GM21737 (cell line): Measurements from ENCODE around the gene B4GALT3.
A peak's percentile ranks its signal among the peaks of the same experiment; 100 is the strongest.

Experiments
- ATAC-seq: cut with Tn5 transposase; IDR thresholded peaks from one replicate; pipeline ENCODE4 v1.9.1; 2021; ENCODE audit warnings: mild to moderate bottlenecking, moderate library complexity; ENCODE audit not compliant: unreplicated experiment

The B4GALT3 gene

DNA sequence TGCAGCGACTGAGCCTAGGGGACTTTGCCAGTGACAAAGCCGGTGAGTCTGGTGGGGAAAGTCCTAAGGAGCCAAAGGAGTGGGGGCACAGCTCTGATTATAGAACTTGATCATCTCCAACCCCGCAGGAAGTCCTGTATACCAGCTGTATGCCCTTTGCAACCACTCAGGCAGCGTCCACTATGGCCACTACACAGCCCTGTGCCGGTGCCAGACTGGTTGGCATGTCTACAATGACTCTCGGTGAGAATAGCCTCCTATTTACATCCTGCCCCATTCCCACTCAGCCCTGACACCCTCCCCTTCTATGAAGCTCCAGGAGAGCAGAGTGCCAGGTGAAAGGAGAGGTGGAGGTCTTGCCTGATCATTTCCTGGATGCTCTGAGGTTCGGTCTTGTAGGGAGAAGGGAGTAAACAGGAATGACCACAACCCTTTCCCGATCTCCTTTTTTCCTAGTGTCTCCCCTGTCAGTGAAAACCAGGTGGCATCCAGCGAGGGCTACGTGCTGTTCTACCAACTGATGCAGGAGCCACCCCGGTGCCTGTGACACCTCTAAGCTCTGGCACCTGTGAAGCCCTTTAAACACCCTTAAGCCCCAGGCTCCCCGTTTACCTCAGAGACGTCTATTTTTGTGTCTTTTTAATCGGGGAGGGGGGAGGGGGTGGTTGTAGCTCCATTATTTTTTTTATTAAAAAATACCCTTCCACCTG is 12.3 kb downstream of the B4GALT3 start:
- no peak for ATAC-seq

DNA sequence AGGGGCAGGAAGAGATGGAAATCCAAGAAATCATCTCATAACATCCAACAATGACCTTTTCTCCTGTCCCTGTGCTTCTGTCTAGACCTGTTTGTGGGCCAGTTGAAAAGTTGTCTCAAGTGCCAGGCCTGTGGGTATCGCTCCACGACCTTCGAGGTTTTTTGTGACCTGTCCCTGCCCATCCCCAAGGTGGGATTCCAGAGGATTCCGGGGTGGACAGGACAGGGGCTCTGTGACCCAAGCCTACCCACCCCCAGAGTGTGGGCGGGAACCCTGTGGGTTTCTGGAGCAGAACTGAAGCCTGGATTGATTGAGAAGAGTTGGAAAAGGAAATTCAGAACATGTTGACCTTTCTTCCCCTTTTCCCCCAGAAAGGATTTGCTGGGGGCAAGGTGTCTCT is 13.5 kb downstream of the B4GALT3 start:
- no peak for ATAC-seq

DNA sequence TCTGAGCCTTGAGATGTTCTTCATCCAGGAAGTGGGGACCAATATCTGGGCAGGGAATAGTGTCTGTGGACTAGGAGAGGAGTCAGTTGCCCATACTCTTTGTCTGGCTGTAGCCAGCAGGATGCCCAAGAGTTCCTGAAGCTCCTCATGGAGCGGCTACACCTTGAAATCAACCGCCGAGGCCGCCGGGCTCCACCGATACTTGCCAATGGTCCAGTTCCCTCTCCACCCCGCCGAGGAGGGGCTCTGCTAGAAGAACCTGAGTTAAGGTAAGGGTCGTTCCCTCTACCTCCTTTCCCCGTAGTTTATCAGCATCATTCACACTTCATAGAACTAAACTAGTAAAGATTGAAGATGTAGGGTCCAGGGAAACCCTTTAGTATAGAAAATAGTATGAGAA is 14.5 kb downstream of the B4GALT3 start:
- no peak for ATAC-seq

DNA sequence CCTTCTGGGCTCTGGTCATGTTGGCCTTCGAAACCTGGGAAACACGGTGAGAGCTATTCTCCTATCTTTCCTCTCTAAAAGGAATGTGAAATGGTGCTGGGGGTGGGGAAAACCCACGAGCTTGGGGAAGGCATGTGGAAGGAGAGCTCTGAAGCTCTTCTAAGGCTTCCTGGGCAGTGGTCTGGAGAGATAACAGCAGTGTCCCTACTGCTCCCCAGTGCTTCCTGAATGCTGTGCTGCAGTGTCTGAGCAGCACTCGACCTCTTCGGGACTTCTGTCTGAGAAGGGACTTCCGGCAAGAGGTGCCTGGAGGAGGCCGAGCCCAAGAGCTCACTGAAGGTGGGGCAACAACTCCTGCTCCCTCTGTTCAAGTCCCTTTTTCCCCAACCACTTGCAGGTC is 15.3 kb downstream of the B4GALT3 start:
- ATAC-seq: no peak

DNA sequence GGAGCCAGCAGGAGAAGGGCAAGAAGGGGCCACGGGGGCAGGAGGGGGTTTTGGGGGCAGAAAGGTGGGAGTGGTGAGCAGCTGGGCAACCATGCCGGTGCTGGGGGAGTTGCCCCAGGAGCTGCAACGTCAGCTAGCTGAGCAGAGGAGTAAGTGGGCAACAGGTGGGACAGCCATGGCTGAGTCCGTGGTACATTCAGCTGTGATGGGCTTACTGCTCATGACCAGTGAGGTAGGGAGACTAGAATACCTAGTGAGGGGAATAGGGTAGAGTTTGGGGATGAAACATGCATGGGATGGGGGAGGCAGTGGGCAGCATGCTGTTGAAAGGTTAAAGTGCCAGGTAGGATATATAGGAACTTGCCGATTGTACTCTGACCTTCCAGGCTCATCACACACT is 15.7 kb downstream of the B4GALT3 start:
- no peak for ATAC-seq

DNA sequence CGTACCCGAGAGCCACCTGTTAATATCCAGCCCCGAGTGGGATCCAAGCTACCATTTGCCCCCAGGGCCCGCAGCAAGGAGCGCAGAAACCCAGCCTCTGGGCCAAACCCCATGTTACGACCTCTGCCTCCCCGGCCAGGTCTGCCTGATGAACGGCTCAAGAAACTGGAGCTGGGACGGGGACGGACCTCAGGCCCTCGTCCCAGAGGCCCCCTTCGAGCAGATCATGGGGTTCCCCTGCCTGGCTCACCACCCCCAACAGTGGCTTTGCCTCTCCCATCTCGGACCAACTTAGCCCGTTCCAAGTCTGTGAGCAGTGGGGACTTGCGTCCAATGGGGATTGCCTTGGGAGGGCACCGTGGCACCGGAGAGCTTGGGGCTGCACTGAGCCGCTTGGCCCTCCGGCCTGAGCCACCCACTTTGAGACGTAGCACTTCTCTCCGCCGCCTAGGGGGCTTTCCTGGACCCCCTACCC is 16.6 kb downstream of the B4GALT3 start:
- no peak for ATAC-seq

DNA sequence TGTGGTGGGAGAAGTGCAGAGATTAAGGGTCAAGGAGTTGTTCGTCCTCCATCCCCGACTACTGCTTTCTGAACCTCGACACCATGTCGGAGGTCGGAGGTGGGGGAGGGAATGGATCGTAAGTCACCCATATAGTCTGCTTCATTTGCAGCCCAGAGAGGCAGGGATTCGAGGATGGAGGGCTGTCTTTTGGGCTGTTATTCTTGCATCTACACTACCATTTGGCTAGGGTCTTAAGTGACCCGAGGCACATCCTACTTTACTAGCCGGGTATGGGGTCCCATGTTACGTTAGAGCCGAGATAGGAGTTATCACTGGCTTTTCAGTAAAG is 17.4 kb downstream of the B4GALT3 start:
- ATAC-seq: no peak

DNA sequence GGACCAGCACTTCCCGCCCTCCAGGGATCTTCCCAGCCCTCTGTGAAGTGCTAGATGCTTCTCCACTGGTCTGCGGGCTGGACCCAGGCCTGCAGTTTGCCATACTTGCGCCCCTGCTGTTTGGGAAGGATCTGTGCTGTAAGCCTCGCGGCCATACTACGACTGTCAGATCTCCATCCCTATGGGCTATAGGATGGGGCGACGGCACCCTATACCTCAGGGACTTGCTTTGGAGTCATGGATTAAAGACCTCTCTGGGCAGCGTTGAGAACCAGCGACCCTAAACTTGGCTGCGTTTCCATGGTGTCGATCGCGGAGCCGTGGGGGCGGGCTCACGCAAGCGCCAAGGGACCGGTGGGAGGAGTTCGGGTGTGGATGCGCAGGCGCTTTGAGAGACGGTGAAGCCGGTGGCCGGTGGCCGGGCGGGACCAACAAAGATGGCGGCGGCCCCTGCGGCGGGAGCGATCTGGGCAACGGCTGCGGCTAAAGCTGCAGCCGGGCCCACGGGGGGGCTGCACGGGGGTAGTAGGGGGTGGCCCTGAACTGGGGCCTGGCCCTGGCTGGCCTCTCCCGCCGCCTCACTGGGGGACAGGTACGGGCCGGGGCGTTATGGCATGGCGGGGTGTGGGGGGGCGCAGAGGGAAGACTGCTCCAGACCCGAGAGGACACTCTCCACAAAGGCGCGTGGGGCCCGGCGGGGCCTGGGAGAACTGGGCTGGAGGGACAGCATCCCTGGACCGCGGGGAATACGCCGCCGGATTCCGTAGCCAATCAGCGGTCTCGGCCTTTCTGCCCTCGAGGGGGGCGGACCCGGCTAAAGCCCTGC is 18.0 kb downstream of the B4GALT3 start, which contains the start of gene USP21:
Gene USP21 (plus strand): TSS at position 414 of the 826 bp plus-strand sequence. CDS start 1,141 bp downstream, outside the sequence.
- ATAC-seq: peak; percentile 69

DNA sequence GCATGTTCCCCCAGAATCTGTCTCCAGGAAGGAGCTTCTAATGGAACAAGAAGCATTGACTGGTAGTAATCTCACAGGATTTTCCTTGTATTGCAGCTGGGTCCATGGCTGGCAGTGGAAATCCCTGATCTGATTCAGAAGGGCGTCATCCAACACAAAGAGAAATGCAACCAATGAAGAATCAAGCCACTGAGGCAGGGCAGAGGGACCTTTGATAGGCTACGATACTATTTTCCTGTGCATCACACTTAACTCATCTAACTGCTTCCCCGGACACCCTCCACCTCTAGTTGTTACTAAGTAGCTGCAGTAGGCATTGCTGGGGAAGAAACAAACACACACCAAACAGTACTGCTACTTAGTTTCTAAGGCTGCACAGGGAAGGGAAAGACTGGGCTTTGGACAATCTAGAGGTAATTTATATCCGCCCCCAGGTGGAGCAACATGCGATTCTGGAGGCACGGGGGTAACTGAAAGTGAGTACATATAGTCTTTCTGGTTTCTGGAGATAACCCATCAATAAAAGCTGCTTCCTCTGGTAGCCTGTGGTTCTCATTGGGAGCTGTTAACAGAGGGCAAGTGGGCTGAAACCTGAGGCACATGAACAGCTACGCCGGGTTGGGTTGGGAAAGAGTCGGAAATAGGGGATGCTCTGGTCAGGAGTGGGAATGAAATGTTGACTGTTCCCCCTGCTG is 18.8 kb downstream of the B4GALT3 start:
- peak; percentile 6 for ATAC-seq

DNA sequence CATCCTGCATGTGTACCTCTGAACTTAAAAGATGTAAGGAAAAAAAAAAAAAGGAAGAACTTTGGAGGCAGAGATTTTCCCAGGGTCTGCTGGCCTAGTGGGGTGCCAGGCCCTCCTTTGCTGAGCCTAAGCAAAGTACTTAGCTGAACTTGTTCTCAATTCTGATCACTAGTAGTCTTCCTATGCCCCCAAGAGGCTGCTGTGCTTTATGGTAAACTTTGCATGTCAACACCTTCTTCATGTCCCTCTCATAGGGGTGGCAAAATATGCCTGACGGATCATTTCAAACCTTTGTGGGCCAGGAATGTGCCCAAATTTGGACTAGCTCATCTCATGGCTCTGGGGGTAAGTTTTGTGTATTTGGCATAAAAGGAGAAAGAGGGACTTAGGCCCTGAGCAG is 19.4 kb downstream of the B4GALT3 start:
- no peak for ATAC-seq

DNA sequence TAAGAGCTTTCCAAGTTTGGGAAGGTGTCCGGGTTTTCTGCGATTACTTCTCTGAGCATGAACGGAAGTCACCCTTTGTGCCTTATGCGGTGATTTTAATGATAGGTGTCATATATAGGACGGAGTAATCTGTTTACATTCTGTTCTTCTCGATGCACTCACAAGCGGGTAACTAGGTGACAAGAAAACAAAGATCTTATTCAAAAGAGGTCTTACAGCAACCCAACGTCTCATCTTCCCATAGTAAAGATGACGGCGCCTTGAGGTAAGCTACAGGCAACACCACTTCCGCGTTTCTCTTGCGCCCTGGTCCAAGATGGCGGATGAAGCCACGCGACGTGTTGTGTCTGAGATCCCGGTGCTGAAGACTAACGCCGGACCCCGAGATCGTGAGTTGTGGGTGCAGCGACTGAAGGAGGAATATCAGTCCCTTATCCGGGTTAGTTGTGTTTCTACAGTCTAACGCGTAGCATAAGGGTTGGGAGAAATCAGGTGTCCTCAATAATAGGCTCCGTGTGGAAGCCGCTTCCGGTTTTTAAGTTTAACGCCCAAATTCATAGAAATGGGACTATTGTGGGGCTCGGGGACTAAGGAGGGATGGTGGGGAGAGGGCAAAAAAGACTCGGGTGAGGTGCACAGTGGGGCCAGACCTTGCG is 23.5 kb downstream of the B4GALT3 start, which contains the start of gene UFC1:
Gene UFC1 (plus strand): TSS at position 297 of the 656 bp plus-strand sequence. CDS start 20 bp downstream, at position 317.
- ATAC-seq: peak; percentile 85

DNA sequence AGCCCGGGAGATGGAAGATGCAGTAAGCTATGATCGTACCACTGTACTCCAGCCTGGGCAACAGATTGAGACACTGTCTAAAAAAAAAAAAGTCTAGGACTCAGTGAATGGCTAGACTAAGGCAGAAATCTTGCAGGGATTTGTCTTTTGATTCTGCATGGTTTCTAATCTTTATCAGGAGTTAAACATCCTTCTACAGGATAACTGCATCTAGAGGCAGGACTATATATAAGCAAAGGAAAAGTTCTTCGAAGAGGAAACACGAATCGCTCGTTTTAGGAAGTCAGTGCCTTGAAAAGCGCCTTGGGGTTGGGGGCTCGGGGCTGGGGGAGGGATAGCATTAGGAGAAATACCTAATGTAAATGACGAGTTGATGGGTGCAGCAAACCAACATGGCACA is 24.1 kb downstream of the B4GALT3 start:
- no peak for ATAC-seq

DNA sequence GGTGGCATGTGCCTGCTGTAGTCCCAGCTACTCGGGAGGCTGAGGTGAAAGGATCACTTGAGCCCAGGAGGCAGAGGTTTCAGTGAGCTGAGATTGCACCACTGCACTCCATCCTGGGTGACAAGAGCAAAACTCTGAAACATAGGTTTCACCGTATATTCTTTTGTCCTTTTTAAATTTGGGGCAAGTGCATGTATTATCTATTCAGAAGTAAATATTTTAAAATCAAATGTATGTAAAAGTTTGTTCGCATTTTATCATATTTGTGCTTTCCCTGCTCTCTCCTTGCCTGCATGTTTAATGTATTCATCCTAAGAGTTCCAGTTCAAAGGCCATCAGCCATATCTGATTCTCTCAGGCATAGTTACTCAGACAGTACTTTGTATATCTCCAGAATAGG is 31.5 kb downstream of the B4GALT3 start:
- ATAC-seq: no peak

DNA sequence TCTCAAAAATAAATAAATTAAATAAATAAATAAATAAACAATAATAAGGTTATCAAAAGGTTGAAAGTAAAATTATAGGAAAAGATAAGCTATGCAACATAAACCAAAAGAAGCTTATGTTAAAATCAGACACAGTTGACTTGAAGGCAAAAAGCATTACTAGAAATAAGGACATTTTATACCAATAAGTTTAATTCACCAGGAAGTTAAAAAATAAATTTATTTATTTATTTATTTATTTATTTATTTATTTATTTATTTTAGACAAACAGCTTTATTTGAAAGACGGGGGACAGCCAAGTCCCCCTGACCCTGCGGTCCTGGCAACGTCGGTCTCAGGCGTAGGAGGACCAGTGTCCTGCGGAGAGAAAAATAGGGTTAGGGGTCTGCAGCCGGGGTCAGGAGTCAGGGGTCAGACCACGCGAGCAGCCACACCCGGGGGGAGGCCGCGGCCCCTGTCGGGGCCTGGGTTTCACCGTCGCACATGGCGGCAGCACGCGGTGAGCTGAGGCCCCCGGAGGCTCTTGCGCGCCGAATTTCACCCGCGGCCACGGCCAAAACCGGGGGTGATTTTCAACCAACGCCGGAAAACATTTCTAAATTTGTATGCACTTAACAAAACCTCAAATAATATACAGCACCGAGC is 36.4 kb downstream of the B4GALT3 start:
- no peak for ATAC-seq

DNA sequence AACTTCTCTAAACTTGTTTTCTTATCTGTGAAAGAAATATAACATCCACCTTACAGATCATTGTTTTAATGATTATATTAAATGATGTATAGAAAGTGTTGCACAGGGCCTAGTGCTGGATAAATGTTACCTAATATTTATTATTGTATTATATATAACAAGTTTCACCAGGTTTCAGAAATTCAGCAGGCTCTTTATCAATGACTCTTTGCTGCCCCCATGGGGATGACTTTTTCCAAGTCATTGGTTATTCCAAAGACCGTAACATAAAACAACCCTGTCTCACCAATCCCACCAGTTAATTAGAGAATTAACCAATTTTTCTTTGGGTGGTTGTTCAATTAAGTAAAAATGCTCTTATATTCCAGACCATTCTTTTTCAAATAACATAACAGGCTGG is 37.5 kb downstream of the B4GALT3 start:
- no peak for ATAC-seq

DNA sequence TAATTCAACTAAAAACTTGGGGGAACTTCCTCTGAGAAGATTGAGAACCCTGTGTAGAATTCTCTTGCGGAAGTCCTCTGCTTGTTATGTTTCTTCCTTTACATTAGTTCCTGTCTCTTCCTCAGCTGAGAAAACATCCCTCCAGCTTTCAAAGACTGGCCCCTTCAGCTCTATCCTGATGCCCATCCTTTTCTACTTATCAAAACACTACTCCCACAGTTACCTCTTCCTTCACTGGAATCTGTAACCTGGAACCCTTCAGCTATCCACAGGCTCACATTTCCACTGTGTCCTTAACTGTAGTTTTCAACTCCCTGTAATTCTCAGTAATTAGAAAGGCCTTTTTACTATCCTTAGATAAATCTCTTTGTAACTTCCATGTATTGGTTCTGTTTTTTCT is 38.9 kb downstream of the B4GALT3 start:
- no peak for ATAC-seq

DNA sequence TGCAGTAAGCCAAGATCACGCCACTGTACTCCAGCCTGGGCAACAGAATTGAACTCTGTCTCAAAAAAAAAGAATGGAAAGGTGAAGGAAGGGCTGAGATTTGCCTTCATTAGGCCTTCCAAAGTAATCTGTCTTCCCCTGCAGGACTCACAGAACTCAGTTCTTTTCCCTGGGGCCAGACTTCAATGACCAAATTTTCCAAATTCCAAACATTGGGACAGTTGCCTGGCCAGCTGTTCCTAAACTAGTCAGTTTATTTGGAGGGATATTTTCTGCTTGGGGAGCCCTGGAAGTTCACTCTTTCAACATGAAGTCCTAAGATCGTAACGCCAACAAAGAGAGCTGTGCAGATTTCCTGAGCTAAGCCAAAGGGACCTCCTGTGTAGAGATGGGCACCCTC is 39.4 kb downstream of the B4GALT3 start:
- ATAC-seq: no peak

DNA sequence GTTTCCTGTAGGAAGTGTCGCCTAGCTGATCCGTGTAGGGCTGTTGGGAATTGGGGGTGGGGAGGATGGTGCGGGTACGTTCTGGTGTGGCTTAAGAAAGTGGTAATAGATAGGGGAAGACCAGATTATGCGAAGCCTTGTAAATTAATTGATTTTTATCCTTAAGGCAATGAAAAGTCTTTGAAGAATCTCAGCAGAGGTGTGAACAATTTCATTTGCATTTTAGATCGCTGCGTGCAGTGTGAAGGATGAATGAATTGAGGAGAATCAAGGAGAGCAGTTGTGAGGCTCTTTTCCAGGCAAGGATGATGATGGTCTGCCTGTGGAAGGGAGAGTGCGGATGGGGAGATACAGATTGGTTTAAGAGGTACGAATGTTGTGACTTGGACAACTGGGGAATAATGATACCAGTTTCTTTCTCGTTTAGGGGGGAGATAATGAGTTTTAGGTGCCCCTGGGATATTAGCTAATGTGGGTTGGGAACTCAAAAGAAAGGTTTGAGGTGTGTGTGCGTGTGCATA is 44.0 kb downstream of the B4GALT3 start:
- peak; percentile 24 for ATAC-seq

DNA sequence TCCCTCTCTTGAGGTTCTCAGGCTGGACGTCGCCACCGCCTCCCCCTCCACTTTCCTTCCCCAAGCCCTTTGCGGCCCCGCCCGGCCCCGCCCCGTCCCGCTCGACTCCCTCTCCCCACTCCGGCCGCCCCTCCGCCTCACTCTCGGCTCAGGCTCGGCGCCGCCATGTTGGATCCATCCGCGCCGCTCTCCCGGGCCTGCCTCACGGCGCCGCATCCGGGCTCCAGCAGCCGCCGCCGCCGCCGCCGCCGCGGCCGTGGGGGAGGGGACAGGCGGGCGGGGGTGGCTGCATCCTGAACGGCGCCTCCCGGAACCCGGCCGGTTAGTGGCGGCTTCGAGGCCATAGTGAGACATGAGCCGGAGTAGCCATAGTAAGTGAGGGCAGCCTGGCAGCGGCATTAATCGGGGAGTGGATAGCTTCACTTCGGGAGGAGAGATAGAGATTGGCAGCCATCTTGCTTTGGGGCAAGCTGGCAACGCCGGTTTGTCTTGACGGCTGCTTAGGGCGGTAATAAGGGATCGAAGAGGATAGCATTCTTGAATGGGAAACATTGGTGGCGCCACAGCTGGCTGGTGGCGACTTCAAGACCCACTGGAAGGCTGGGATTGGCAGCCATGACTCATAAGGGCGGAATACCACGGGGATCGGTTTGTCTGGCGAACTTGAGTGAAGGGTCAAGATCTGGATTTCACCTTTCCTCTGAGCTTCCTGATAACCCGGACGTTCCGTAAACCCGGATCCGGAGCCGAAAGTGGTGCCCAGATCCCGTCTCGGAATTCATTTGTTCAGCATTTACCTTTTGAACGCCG is 44.7 kb downstream of the B4GALT3 start, which contains the start of gene DEDD:
Gene DEDD (minus strand): TSS at position 258 of the 810 bp plus-strand sequence. CDS start 8,205 bp downstream, outside the sequence.
- peak; percentile 90 for ATAC-seq
